Measurements from ENCODE around the gene TMEM150B. TPM values are rescaled to one million over a fixed set of nuclear protein-coding genes. Genes with fewer than 3 reads are reported as not detected.

The TMEM150B gene
- total and polyA plus RNA-seq, 9 of the 15 experiments (the other 6 are each of a cell fraction or from before 2014, with no cell fraction given): 0.47 to 1.3 (median 0.74) TPM; not detected in 2

GRCh38 chr19:55368701-55369563 lies 43.8 kb upstream of the TMEM150B start (continued):
- TF ChIP-seq CBFA2T2 (conservative IDR thresholded peaks at IDR 0.05): no peak
- TF ChIP-seq AFF1 (IDR thresholded peaks at IDR 0.05; ENCODE audit: low read depth in 1 of 2, partially characterized antibody in 2 of 2): no peak
- TF ChIP-seq E4F1 (CRISPR knock-in tag; IDR thresholded peaks at IDR 0.05; ENCODE audit: borderline replicate concordance): no peak
- no peak for TF ChIP-seq WHSC1 (IDR thresholded peaks at IDR 0.05; ENCODE audit: low read length)
- TF ChIP-seq, protein P1, sequence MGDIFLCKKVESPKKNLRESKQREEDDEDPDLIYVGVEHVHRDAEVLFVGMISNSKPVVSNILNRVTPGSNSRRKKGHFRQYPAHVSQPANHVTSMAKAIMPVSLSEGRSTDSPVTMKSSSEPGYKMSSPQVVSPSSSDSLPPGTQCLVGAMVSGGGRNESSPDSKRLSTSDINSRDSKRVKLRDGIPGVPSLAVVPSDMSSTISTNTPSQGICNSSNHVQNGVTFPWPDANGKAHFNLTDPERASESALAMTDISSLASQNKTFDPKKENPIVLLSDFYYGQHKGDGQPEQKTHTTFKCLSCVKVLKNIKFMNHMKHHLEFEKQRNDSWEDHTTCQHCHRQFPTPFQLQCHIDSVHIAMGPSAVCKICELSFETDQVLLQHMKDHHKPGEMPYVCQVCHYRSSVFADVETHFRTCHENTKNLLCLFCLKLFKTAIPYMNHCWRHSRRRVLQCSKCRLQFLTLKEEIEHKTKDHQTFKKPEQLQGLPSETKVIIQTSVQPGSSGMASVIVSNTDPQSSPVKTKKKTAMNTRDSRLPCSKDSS (IDR thresholded peaks at IDR 0.05; ENCODE audit: low read depth, partially characterized antibody): no peak
- no peak for TF ChIP-seq DPF2 (IDR thresholded peaks at IDR 0.05)
- no peak for TF ChIP-seq KDM2B (CRISPR knock-in tag; IDR thresholded peaks at IDR 0.05)
- TF ChIP-seq, protein P2, sequence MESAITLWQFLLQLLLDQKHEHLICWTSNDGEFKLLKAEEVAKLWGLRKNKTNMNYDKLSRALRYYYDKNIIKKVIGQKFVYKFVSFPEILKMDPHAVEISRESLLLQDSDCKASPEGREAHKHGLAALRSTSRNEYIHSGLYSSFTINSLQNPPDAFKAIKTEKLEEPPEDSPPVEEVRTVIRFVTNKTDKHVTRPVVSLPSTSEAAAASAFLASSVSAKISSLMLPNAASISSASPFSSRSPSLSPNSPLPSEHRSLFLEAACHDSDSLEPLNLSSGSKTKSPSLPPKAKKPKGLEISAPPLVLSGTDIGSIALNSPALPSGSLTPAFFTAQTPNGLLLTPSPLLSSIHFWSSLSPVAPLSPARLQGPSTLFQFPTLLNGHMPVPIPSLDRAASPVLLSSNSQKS (CRISPR knock-in tag; IDR thresholded peaks at IDR 0.05): no peak
- TF ChIP-seq, protein P3, sequence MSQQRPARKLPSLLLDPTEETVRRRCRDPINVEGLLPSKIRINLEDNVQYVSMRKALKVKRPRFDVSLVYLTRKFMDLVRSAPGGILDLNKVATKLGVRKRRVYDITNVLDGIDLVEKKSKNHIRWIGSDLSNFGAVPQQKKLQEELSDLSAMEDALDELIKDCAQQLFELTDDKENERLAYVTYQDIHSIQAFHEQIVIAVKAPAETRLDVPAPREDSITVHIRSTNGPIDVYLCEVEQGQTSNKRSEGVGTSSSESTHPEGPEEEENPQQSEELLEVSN (IDR thresholded peaks at IDR 0.05; ENCODE audit: borderline replicate concordance in 1 of 2, extremely low read depth in 1 of 2, insufficient read depth in 1 of 2, insufficient read length in 1 of 2, low read depth in 1 of 2, low read length in 1 of 2, poor library complexity in 1 of 2, severe bottlenecking in 1 of 2): peak in 1 of 2 experiments; percentile 18
- TF ChIP-seq KHSRP (IDR thresholded peaks at IDR 0.05): no peak
- no peak for TF ChIP-seq RBM14 (IDR thresholded peaks at IDR 0.05; ENCODE audit: borderline replicate concordance, insufficient read depth, low read depth, low read length)
- no peak for TF ChIP-seq NCOA2 (IDR thresholded peaks at IDR 0.05; ENCODE audit: partially characterized antibody in 2 of 2)
- no peak for TF ChIP-seq POLR2AphosphoS2 (IDR thresholded peaks at IDR 0.05; ENCODE audit: low read length)
- no peak for TF ChIP-seq KLF16 (IDR thresholded peaks at IDR 0.05)

Data from K562 (cell line).